ENCODE results near the gene FPR2. TPM values are rescaled to one million over a fixed set of nuclear protein-coding genes. Genes with fewer than 3 reads are reported as not detected.
"Not testable (repeated sequence)": the region's sequence is repeated elsewhere in the genome, so short reads cannot be mapped to it uniquely, and the experiment has no call there.

FPR2 gene
- total and polyA plus RNA-seq, 2 experiments from 2014 or later, result not detected

DNA sequence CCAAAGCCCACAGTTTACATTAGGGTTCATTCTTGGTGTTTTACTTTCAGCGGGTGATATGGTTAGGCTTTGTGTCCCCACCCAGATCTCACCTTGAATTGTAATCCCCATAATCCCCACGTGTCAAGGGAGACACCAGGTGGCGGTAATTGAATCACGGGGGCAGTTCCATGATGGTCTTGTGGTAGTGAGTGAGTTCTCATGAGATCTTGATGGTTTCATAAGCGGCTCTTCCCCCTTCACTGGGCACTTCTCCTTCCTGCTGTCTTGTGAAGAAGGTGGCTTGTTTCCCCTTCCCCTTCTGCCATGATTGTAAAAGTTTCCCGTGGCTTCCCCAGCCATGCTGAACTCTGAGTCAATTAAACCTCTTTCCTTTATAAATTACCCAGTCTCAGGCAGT lies 12.0 kb downstream of the FPR2 start:
- H3K9me2 ChIP-seq (ENCODE audit: insufficient read depth), result peaks cover 5% of the 10 kb centered on the region; the same call in 1 of the 2 replicates
- no peaks in the 10 kb centered on the region for H3F3A ChIP-seq (replicated peaks; ENCODE audit: low read depth)
- H3K36me3 ChIP-seq (ENCODE audit: insufficient read depth), result no peaks in the 10 kb centered on the region
- no peaks in the 10 kb centered on the region for H3K27me3 ChIP-seq (ENCODE audit: insufficient read depth)
- Mint-ChIP-seq H3K4me3 (no peak overlapping the region), H3K27me3 (ENCODE audit: insufficient read depth, low read depth, poor library complexity) (peaks cover 10% of the 10 kb centered on the region), H3K36me3 (ENCODE audit: low read depth) (no peaks in the 10 kb centered on the region), H3K4me1 (no peaks in the 10 kb centered on the region; the same call in 2 of the 3 replicates), H3K9me3 (peaks cover 20% of the 10 kb centered on the region), H3K27ac (no peak overlapping the region)
- no peak overlapping the region for H3K4me3 ChIP-seq
- H4K20me1 ChIP-seq (replicated peaks; ENCODE audit: insufficient read depth), result no peaks in the 10 kb centered on the region
- H2AFZ ChIP-seq, result 0 out of 2 replicates have a peak overlapping the region, but pooled peaks have one; percentile 43
- H3K4me1 ChIP-seq (ENCODE audit: insufficient read depth), result no peaks in the 10 kb centered on the region
- DNase-seq (ENCODE audit: low spot score), result peak; percentile 3
- no peaks in the 10 kb centered on the region for H3K79me2 ChIP-seq (replicated peaks; ENCODE audit: insufficient read depth)
- no peak for ATAC-seq
- H3K27ac ChIP-seq (ENCODE audit: low read depth), result no peak overlapping the region
- TF ChIP-seq JUNB (IDR thresholded peaks at IDR 0.05; ENCODE audit: unreplicated experiment), result no peak
- no peak for TF ChIP-seq EZH2phosphoT487 (IDR thresholded peaks at IDR 0.05; ENCODE audit: unreplicated experiment)
- TF ChIP-seq, protein P1, sequence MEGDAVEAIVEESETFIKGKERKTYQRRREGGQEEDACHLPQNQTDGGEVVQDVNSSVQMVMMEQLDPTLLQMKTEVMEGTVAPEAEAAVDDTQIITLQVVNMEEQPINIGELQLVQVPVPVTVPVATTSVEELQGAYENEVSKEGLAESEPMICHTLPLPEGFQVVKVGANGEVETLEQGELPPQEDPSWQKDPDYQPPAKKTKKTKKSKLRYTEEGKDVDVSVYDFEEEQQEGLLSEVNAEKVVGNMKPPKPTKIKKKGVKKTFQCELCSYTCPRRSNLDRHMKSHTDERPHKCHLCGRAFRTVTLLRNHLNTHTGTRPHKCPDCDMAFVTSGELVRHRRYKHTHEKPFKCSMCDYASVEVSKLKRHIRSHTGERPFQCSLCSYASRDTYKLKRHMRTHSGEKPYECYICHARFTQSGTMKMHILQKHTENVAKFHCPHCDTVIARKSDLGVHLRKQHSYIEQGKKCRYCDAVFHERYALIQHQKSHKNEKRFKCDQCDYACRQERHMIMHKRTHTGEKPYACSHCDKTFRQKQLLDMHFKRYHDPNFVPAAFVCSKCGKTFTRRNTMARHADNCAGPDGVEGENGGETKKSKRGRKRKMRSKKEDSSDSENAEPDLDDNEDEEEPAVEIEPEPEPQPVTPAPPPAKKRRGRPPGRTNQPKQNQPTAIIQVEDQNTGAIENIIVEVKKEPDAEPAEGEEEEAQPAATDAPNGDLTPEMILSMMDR (conservative IDR thresholded peaks at IDR 0.05; ENCODE audit: low read depth in 2 of 2), result peak; percentile 32 to 69
- H3K4me2 ChIP-seq, result no peak overlapping the region

DNA sequence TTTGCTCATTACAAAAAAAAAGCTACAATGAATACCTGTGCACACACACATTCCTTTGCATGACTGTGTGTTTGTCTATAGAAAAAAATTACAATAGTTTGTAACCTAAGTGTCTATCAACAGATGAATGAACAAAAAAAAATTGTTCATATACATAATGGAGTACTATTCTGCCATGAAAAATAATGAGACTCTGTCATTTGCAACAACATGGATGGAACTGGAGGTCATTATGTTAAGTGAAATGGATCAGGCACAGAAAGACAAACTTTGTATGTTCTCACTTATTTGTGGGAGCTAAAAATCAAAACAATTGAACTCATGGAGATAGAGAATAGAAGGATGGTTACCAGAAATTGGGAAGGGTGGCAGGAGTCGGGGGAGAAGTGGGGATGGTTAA lies 15.6 kb downstream of the FPR2 start:
- H3K79me2 ChIP-seq (replicated peaks; ENCODE audit: insufficient read depth); H3K27me3 Mint-ChIP-seq (ENCODE audit: insufficient read depth, low read depth, poor library complexity); H3K9me3 Mint-ChIP-seq; H3K4me1 ChIP-seq (ENCODE audit: insufficient read depth); H3F3A ChIP-seq (replicated peaks; ENCODE audit: low read depth); H4K20me1 ChIP-seq (replicated peaks; ENCODE audit: insufficient read depth); H3K36me3 ChIP-seq (ENCODE audit: insufficient read depth); H3K4me2 ChIP-seq; H3K27me3 ChIP-seq (ENCODE audit: insufficient read depth); H3K27ac ChIP-seq (ENCODE audit: low read depth); H2AFZ ChIP-seq; H3K9me2 ChIP-seq (ENCODE audit: insufficient read depth); H3K4me3 ChIP-seq; H3K4me3 Mint-ChIP-seq; DNase-seq (ENCODE audit: low spot score); H3K36me3 Mint-ChIP-seq (ENCODE audit: low read depth); ATAC-seq; H3K27ac Mint-ChIP-seq; H3K4me1 Mint-ChIP-seq: not testable (repeated sequence)

DNA sequence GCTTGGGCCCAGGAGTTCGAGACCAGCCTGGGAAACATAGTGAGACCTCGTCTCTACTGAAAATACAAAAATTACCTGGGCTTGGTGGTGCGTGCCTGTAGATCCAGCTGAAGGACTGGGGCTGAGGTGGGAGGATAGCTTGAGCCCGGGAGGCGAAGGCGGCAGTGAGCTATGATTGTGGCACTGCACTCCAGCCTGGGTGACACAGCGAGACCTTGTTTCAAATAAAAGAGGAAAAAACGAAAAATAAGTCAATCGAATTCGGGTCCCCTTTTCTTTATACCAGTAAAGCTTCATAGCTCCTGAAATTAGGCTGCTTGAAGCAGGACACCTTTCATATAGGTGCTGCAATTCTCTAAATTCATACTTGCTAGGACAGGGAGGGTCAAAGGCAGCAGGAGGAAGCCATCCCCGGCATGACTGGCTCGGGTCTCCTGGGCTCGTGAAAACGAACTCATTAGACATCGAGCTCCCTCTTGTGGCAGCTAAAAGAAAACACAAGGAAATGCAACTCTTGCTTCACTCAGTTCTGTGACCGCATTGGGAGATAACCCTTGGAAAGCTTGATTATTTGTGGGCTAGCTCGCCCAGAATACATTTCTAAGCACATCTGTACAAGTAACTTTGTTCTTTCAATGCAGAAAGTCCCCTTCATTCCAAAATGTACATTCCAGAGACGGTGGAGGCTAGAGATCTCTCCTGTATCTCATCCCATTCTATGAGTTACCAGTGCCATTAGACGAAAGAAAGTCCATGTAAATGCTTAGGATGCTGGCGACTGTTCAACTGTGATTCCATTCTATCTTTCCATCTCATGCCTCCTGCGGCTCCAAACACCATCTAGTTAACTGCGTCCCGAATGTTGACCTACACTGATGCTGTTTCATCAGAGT lies 16.8 kb downstream of the FPR2 start:
- Histone ChIP-seq H3K79me2 (replicated peaks; ENCODE audit: insufficient read depth) (no peaks in the 10 kb centered on the region), H4K20me1 (replicated peaks; ENCODE audit: insufficient read depth) (no peaks in the 10 kb centered on the region), H2AFZ (peak overlapping the region; percentile 70), H3K4me3 (no peak overlapping the region), H3K36me3 (ENCODE audit: insufficient read depth) (no peaks in the 10 kb centered on the region), H3F3A (replicated peaks; ENCODE audit: low read depth) (no peaks in the 10 kb centered on the region), H3K4me2 (no peak overlapping the region), H3K4me1 (ENCODE audit: insufficient read depth) (no peaks in the 10 kb centered on the region), H3K27ac (ENCODE audit: low read depth) (no peak overlapping the region), H3K27me3 (ENCODE audit: insufficient read depth) (no peaks in the 10 kb centered on the region; the same call in none of the 2 replicates), H3K9me2 (ENCODE audit: insufficient read depth) (no peaks in the 10 kb centered on the region)
- peak; percentile 99 for ATAC-seq
- Mint-ChIP-seq H3K36me3 (ENCODE audit: low read depth) (no peaks in the 10 kb centered on the region), H3K27me3 (ENCODE audit: insufficient read depth, low read depth, poor library complexity) (peaks cover 3% of the 10 kb centered on the region), H3K27ac (no peak overlapping the region), H3K4me3 (no peak overlapping the region), H3K9me3 (peaks cover 4% of the 10 kb centered on the region; the same call in 2 of the 3 replicates), H3K4me1 (no peaks in the 10 kb centered on the region; the same call in 2 of the 3 replicates)
- no peak for TF ChIP-seq JUNB (IDR thresholded peaks at IDR 0.05; ENCODE audit: unreplicated experiment)
- TF ChIP-seq, protein P1 (conservative IDR thresholded peaks at IDR 0.05; ENCODE audit: low read depth in 2 of 2), result peak; percentile 79 to 88
- DNase-seq (ENCODE audit: low spot score), result peak; percentile 93
